GM10266 (cell line): ENCODE measurements around the gene PRKN.

Experiments used
- DNase-seq: peaks from one replicate; pipeline ENCODE4 v3.0.0; 2012; ENCODE audit errors: extremely low spot score
- CTCF ChIP-seq: IDR thresholded peaks from 2 replicates; pipeline ENCODE4 v1.5.1; 2012; ENCODE audit warnings: mild to moderate bottlenecking, low read depth; ENCODE audit not compliant: control insufficient read depth, insufficient read depth; ENCODE audit errors: missing control alignments

PRKN gene

GRCh38 chr6:162638931-162639574, 88.5 kb downstream of the PRKN start:
- no peak for DNase-seq
- TF ChIP-seq CTCF: no peak

- no peak for DNase-seq
- no peak for TF ChIP-seq CTCF
These were observed 90.2 kb downstream of the PRKN start for GRCh38 chr6:162637317-162637716.

DNA sequence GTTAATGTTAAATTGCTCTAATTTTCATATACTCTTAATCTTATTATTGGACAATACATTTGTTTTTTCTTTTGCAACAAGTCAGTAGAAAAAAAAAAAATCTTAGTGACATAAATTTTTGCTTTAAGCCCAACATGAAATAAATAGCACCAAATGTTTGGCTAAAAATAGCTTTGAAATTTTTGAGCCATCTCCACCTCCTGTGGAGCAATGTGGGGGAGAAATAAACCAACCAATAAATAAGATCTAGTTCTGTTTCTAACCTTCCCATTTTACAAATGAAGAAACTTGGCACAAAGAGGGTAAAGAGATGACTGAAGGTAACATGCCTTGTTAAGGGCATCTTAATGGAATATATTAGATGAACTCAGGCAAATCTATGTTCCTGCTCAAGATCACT, 91.4 kb downstream of the PRKN start:
- no peak for TF ChIP-seq CTCF
- DNase-seq: no peak

DNA sequence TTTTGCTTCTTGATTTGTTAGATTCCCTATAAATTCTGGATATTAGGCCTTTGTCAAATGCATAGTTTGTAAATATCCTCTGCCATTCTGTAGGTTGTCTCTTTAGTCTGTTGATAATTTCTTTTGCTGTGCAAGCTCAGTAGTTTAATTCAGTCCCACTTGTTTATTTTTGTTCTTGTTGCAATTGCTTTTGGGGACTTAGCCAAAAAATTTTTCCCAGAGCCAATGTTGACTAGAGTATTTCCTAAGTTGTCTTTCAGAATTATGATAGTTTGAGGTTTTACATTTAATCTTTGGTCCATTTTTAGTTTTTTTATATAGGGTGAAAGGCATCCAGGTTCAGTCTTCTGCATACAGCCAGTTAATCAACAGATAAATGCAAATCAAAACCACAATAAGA, 96.0 kb downstream of the PRKN start:
- no peak for TF ChIP-seq CTCF

GRCh38 chr6:162630069-162630468, 97.5 kb downstream of the PRKN start:
- DNase-seq: no peak
- no peak for TF ChIP-seq CTCF

More for the DNA sequence above, 96.0 kb downstream of the PRKN start:
- DNase-seq: no peak

DNA sequence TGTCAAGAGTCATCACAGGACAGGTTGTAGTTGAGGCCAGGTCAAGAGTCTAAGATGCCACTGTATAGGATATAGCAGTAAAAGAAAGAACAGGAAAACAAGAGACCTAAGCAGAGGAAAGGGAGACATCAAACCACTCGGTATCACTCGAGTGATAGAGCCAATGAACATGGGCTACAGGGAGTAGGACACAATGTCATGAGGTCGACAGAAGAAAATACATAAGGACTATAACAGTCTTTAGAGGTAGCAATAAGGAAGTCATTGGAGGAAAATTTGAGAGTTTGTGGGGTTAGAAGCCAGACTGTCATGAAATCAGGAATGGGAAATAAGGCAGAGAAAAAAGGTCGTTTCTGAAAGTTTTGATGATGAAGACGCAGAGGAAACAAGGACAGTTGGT, 99.7 kb downstream of the PRKN start:
- TF ChIP-seq CTCF: no peak
- no peak for DNase-seq

GRCh38 chr6:162627362-162627761, 100.2 kb downstream of the PRKN start:
- TF ChIP-seq CTCF: no peak
- no peak for DNase-seq
